ENCODE results near the gene RDH16.
"Not testable (repeated sequence)": the region's sequence is repeated elsewhere in the genome, so short reads cannot be mapped to it uniquely, and the experiment has no call there.

Gene RDH16

DNA sequence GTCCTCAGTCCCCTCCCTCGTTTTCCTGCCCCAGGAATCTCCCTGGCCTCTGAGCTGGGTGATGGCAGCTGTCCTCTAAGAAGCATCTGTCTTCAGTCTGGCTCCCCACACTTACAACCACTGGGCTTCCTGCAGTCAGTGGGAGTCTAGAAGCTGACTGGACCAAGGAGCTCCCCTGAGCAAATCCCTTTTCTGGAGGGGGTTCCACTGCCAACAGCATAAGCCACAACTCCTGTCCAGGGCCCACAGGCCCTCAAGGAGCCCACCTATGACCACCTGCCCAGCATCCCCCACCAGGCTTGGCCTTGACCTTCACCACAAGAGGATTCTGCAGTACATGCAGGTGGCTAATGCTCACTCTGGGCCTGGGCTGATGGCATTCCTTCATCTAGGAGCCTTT, 4.1 kb downstream of the RDH16 start:
- no peak for DNase-seq

DNA sequence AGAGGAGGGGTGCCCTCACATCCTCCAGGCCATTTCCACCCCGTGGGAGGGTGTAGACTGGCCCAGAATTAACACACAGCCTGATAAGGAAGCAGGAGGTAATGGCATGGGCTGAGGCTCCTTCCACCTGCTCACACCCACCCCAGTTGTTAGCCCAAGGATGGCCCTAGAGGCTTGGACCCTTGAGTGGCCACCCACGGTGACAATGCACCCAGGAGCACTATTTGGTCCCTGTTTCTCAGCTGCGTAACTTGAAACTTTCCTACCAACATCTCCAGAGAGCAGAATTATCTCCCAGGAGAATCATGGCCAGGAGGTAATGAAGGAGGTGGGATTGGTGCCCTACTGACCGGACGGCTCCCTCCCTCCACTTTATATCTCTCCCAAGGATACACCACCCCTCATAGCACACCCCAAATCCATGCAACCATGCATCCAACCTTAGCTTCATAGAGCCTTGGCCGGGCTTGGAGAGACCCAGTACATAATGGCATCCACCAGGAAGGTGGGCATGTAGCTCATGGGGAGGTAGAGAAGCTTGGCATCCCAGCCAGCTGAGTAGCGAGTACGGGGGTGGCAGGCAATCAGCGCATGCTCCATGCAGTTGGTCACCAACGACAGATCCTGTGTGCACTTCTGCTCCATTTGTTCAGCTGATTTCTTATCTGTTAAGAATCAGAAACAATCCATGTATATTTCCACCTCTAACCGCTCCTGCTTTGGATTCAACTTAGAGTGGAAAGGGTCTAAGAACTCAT, 5.6 kb downstream of the RDH16 start:
- no peak for DNase-seq

DNA sequence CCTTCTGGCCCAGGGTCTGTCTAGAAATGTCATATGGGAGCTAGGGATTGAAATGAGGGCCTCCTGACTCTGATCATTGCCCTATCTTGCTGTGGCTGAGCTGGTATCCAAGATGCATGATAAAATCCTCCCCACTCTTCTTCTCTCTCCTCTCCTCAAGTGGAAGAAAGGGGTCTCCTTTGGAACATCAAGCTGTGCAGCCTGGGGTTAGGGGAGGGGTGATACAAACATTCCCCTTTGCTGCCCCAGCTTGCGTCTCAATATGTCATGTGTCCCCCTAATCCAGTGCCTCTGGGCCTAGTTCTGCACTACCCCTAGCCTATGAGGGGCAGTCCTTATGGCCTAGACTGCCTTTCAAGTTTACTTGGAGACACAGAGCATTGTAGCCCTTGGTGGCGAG, 8.5 kb downstream of the RDH16 start:
- DNase-seq, result no peak

DNA sequence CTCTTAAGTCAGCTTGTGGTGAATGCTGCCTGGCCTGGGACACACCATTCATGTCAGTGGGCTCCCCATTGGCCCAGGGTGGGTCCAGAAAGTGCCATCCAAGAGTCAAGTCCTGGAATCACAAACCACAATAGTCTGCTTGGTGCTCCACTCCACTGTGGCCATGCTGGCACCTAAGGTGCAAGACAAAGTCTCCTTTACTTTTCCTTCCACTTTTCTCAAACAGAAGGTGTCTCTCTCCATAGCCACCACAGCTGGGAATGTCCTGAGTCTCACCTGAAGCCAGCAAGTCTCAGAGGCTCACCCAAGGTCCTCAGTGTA, 9.0 kb downstream of the RDH16 start:
- no peak for DNase-seq

DNA sequence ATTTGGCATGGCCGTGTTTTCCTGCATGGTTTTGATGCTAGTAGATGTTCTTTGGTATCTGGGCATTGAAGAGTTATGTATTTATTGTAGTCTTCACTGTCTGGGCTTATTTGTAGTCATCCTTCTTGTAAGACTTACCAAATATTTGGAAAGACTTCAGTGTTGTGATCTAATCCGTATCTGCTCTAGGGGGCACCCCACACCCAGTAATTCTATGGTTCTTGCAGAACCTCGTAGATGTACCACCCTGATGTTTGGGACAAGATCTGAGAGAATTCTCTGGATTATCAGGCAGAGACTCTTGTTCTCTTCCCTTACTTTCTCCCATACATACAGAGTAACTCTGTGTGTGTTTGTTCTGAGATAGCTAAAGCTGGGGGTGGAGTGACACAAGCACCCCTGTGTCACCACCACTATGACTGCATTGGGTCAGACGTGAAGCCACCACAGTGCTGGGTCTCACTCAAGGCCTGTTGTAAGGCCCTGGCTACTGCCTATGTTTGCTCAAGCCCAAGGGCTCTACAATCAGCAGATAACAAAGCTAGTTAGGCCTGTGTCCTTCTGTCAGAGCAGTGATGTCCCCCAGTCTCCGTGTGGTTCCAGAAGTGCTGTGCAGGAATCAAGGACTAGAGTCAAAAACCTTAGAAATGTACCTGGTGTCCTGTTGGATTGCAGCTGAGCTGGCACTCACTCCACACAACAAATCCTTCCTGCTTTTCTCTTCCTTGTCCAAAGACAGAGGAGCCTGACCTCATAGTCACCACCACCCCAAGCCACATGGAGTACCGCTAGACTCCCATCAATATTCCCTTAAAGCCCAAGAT, 9.6 kb downstream of the RDH16 start:
- no peak for DNase-seq

DNA sequence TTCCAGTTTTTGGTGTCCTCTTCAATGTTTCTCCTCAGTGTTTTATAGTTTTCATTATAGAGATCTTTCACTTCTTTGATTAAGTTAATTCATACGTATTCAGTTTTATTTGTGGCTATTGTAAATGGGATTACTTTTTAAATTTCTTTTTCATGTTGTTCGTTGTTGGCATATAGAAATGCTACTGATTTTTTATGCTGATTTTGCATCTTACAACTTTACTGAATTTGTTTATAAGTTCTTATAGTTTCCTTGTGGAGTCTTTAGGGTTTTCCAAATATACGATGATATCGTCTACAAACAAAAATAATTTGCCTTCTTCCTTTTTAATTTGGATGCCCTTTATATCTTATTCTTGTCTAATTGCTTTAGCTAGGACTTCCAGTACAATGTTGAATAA, 13.5 kb downstream of the RDH16 start:
- no peak for DNase-seq

DNA sequence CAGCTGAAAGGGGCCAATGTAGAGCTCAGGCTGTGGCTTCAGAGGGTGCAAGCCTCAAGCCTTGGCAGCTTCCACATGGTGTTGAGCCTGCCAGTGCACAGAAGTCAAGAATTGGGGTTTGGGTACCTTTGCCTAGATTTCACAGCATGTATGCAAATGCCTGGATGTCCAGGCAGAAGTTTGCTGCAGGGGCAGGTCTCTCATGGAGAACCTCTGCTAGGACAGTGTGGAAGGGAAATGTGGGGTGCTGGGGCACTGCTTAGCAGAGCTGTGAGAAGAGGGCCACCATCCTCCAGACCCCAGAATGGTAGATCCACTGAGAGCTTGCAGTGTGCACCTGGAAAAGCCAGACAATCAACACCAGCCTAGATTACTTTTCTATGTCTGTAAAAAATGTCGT, 14.0 kb downstream of the RDH16 start:
- not testable (repeated sequence) for DNase-seq

DNA sequence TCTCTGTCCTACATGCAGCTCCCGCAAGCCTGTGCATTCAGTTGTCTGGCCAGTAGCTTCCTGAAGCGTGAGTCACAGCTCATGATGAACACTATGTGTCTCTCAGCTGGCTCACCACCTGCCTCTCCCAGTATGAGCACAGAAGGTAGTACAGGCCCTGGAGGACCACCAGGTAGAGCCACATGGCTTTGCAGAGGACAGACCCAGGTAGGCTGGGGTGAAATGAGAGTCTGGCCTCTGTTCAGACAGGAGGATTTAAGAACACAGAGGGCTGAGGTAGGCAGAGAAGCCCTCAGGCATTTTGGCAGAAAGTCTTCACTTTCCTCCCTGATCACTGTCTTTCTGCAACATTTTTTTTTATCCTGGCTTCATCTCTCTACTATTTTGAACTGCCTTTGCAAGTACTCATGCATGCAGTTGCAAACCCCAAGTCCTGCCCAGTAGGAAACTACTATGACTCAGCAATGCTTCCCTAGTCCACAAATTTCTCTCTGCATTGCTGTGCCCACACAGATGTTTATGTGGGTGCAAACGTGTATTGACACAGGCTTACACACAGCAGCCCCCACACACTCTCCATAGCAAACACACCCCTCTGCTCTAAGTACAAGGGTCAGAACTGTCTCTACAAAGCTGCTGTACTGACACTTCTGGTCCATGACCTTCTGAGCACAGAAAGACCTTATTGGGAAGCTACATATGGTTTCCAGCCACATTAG, 15.9 kb downstream of the RDH16 start:
- DNase-seq, result no peak

DNA sequence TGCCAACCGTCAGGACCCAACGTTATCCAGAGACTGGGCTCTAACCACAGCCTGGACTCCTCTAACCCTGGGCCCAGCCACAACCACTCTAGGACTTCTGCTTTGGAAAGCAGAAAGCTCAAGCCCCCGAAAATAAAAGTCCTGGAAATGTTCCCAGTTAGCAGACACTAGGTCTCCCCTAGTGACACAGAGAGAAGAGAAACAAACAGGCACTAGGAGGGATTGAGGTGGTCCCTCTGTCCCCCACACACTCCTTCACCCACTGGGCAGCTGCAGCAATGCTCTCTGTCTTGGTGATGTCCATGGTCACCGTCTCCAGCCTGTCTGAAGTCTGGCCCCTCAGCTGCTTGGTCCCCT, 16.5 kb downstream of the RDH16 start:
- not testable (repeated sequence) for DNase-seq

DNA sequence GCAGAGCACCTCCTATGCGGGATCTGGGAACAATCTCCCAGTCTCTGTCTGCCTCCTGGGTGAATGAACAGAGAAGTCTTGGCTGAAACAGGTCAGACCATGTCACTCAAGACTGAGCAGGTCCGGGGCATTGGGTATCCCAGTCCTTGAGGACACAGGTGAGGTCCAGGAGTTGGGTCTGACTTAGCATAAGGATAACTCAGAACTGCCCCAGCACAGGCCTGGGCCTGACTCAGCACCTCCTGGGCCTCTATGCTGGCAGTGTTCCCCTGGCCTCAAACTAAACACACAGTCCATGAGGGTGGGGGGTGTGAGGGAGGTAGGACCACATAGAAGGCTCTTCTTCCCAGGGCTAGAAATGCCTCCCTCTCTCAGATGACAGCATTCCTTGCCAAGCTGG, 21.7 kb downstream of the RDH16 start:
- no peak for DNase-seq

DNA sequence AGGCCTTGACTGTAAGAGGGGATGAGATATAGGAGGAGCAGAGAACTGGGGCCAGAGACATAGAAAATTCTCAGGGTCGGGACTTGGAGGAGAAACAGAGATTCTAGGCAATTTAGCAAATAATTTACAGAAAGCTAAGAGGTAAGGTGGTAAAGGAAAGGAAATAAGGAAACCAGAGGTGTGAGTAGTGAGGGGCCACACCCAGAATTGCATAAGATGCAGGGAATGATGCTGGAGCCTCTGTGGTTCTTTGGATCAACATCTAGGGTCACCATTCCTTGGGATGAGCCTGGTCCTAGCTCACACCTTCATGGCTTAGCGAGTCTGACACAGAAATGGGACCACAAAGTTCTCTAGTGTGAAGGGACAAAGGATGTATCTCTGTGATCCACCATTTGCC, 22.3 kb downstream of the RDH16 start:
- no peak for DNase-seq

DNA sequence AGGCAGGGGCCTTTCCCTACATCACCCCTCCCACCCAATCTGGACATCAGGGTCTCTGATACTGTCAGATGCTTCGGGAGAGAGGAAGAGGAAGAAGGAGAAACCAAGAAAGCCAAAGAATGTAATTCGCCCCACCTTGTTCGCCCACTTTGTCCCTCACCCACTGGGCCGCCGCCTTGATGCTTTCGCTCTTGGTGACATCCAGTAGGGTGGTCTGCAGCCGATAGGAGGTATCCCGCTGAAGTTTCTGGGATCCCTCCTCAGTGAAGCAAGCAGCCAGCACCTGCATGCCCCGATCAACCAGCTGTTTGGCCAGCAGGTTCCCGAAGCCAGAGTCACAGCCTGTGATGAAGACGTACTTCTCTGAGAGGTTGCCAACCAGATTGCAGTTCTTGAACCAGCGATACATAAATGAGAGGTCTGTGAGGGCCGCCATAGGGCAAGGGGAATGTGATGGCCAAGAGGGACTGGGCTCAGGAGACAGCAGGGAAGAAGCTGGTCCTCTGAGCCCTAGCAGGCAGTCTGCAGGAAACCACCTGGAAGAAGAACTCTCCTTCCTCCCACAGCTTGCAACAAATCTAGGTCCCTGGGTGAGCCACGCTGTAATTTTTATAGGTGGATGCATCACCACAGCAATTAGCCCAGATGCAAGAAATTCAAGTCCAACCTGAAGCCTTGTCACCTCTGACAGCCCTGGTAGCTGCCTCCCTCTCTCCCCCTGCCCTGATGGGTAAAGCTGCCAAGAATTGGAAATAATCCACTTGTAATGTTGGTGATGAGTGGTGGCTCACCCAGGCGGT, 23.4 kb downstream of the RDH16 start, which contains the start of gene SDR9C7:
Gene SDR9C7 (minus strand): TSS at position 583 of the 800 bp plus-strand sequence. CDS start 147 bp downstream, at position 436.
- DNase-seq, result no peak

DNA sequence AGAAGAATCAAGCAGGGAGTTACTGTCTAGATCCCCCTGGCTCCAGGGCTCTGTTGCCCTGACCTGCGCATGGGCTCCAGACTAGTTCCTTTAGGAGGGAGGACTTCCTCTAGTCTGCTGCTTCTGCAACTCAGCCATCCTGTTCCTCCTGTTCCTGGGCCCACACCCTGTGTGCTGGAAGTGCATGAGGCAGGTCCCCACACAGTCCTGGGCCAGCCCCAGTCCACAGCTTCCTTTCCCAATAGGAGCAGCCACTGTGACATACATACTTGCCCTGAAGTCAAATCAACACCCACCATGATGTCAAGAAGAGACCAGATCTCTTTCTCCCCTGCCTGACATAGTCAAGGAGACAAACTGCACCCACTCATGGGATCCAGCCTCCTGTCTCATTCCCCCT, 24.5 kb downstream of the RDH16 start:
- DNase-seq, result no peak

DNA sequence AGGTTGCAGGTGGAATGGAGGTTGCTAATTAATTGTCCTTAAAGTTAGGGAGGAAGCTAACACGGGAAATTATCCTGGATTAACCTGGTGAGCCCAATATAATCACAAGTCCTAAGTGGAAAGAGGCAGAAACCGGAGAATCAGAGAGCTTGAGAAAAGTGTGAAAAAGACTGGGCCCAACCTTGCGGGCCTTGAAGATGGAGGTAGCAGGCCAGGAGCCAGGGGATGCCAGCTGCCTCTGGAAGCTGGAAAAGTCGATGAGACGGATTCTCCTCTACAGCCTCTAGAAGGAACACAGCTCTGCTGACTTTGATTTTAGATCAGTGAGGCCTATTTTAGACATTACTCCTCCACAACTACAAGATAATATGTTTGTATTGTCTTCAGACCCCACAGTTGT, 25.3 kb downstream of the RDH16 start:
- no peak for DNase-seq

DNA sequence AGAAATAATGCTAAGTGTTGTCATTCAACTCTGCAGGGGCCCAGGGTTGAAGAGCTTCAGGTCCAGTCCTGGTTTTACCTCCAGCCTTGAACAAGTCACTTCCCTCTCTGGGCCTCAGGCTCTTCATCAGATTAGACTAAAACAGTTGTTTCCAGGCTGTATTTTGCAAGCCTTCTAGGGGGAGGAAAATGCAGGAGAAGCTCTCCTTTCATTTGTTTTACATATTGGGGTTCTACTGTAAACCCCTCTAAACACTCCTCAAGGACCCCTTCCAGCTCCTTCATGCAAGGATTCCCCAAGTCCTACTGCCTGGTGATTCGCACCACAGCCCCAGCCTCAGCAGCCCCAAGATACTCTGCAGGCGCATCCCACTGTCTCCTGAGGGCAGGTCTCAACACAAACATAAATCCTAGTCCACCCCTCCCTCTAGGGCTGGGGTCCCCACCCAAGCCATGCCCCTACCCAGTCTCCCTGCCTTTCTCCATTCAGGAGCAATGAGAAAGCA, 25.9 kb downstream of the RDH16 start:
- no peak for DNase-seq

DNA sequence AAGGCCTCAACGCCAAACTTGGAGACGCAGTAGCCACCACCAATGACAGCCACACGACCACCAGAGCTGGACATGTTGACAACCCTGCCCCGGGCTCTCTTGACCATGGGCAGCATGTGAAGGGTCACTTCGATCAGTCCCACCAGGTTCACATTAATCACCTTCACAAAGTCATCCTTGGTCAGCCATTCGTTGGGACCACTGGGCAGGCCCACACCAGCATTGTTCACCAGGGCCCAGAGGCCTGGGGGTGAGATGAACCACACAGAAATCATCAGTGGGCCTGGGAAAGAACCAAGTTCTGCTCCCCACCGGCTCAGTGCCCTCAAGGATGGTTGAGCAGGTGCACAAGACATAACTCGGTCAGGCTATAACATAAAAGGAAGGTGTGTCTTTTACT, 27.2 kb downstream of the RDH16 start:
- no peak for DNase-seq

DNA sequence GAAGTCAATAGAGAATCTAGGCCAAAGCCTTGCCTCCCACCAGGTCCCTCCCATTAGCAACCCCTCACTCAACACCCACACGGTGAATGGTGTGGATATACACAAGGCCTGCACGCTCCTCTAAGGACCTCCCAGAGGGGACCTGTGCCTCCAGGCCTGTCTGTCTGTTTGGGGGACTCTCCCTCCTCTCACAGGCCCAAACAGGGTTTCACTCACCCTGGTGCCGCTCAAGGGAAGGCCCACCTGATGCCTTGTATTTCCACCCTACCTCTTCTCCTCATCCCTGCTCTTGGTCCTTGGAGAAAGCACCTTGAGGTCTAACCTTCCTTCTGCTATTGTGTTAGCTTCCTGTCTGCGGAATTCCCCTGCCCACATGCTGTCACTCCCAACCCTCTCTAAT, 27.6 kb downstream of the RDH16 start:
- no peak for DNase-seq

DNA sequence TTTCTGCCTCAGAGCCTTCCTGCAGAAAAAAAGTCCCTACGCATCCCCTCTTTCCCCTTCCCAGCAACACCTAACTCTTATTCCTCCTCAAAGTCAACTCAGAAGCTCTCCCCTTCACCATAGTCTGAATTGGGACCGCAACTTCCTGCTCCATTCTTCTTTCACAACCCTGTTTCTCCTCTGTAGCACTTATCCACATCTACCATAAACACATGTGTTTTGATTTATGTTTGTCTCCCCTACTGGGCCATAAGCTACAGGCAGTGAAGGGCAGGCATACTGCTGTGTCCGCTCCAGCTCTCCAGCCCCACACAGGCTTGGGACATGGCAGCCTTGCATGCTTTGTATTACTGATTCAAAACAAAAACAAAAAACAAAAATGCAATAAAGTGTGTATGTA, 29.1 kb downstream of the RDH16 start:
- no peak for DNase-seq

DNA sequence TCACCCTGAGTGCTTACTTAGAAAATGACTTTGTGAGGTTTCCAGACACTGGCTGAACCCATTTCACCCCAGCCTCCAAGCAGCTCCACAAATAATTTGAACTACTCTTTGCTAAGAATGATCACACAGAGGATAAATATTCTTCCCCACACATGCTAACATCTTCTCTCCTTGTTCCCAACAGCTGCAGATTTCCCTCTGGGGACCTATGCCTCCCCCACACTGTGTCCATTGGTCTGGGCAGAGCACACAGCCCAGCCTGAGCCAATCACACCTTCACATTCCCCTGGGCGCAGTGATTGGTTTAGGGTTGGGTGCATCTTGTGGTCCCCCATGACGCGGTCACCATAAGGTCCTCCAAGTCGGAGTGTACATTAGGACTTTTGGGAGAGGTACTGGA, 30.1 kb downstream of the RDH16 start:
- DNase-seq, result no peak

DNA sequence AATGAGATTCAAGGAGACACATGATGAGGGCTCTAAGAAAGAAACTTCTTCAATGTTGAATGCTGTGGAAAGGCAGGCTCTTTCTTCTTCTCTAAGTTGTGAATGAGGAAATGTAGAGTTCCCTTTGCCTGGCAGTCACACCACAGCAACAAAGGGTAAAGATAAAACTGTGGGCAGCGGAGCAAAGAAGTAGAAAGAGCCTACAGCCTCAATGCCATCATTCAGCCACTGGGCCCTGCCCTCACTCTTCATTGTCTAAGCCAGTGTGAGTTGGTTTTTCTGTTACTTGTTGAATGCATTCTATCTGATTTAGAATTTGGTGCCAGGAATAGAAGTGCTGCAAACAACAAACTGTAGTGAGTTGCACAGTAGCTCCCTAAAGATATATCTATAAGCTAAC, 35.4 kb downstream of the RDH16 start:
- no peak for DNase-seq

DNA sequence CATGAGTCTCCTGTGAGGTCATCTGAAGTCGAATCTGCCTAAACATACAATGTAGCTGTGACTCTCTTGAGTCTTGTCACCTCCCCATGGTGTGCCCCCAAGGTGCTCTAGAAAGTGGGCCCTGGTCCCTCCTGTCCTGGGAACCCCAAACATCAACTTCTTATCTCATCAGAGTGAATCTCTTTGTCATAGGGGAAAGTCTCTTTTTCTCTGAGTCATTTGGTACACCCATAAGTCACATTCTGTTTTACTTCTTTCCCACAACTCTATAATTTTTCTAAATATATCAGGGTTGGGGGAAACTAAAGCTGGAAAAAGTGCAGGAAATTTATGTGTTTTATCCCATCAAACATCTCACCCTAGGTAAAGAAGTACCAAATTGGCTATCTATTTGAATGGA, 36.1 kb downstream of the RDH16 start:
- no peak for DNase-seq

DNA sequence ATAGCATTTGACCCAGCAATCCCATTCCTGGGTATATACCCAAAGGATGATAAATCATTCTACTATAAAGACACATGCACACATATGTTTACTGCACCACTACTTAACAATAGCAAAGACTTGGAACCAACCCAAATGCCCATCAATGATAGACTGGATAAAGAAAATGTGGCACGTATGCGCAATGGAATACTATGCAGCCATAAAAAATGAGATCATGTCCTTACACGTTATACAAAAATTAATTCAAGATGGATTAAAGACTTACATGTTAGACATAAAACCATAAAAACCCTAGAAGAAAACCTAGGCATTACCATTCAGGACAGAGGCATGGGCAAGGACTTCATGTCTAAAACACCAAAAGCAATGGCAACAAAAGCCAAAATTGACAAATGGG, 39.3 kb downstream of the RDH16 start:
- DNase-seq, result not testable (repeated sequence)

DNA sequence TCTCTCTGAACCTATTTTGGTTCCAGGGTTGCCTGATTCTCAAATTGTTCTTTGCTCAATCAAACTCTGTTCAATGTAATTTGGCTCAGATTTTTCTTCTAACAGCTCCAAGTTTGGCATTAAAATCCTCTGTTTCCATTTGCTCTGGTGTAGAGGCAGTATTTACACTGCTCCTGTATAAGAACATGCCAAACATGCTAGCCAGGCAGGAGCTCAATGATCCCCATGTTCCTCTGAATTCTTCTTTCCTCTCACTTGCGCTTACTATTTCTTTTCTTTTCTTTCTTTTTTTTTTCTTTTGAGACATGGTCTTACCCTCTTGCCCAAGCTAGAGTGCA, 40.4 kb downstream of the RDH16 start:
- no peak for DNase-seq

Data from NCI-H510A (cell line).